Esophagus squamous epithelium (tissue), 5 donors: ENCODE data around the gene APLF. TPM values are rescaled to one million over a fixed set of nuclear protein-coding genes. Genes with fewer than 3 reads are reported as not detected.
"Not testable (repeated sequence)": the region's sequence is repeated elsewhere in the genome, so short reads cannot be mapped to it uniquely, and the experiment has no call there.

Source experiments
- DNase-seq: peaks from one replicate; lab custom pipeline; 2025; lab: John Stamatoyannopoulos, UW
- H3K27ac ChIP-seq, 4 donors: fragments of 200-600 bp; sonication (generic); one replicate each; pipeline ENCODE4 v1.5.1; 2016 to 2019; ENCODE audit warnings: mild to moderate bottlenecking in 1 of 4
- H3K27me3 ChIP-seq, 4 donors: fragments of 200-600 bp; sonication (generic); 1 replicate in 3 of 4; 2 replicates in 1 of 4; pipeline versions ENCODE4 v1.5.1 to v1.6.0; 2017 to 2021; ENCODE audit warnings: antibody characterized with exemption in 1 of 4
- H3K36me3 ChIP-seq, 3 donors: fragments of 200-600 bp; sonication (generic); one replicate each; pipeline ENCODE4 v1.5.1; 2016 to 2019
- H3K4me1 ChIP-seq, 3 donors: fragments of 200-600 bp; sonication (generic); one replicate each; pipeline ENCODE4 v1.5.1; 2017 to 2019
- H3K4me3 ChIP-seq, 4 donors: fragments of 200-600 bp; sonication (generic); 1 replicate in 3 of 4; 2 replicates in 1 of 4; pipeline ENCODE4 v1.5.1; 2016 to 2019; ENCODE audit warnings: mild to moderate bottlenecking in 2 of 4, moderate library complexity in 1 of 4
- H3K9me3 ChIP-seq, 3 donors: fragments of 200-600 bp; sonication (generic); one replicate each; pipeline ENCODE4 v1.5.1; 2016 to 2019
- CTCF ChIP-seq, 6 experiments: fragments of 450-650 bp in 4 of 6; fragments of 200-600 bp in 2 of 6; sonication (generic) in 2 of 6; IDR thresholded peaks; one replicate each; pipeline ENCODE4 v1.5.1; 2016 to 2019; ENCODE audit warnings: antibody characterized with exemption in 6 of 6, mild to moderate bottlenecking in 4 of 6, moderate library complexity in 4 of 6
- POLR2A ChIP-seq, 4 donors: fragments of 450-650 bp; IDR thresholded peaks; one replicate each; pipeline ENCODE4 v1.6.1; 2017; ENCODE audit warnings: antibody characterized with exemption in 4 of 4, mild to moderate bottlenecking in 4 of 4, moderate library complexity in 3 of 4
- WGBS, 2 donors: methylation state at CpG; one replicate each; pipeline ENCODE4 v1.1.5; 2018; 5-methylcytosine and 5-hydroxymethylcytosine counted together
- intact Hi-C: fragments of 100-400 bp; cut with DNase I; formaldehyde crosslinking; loops from one replicate; pipeline ENCODE4 v1.15.0; 2022
- total RNA-seq, 4 donors: library from RNA; depleted of rRNA; stranded (reverse); fragments of >200 nt; gene quantifications; one replicate each; pipeline ENCODE4 v1.1.0, GENCODE V29; 2016
- donor health status: DM: yes; HTN: yes; CAD: no.

APLF gene
- total RNA-seq, 4 donors from 2014 or later = 3.2 to 9.5 (median 4.7) TPM

- H3K36me3 ChIP-seq = no peaks in the 10 kb centered on the region
- no peaks in the 10 kb centered on the region for H3K27me3 ChIP-seq
- H3K9me3 ChIP-seq = no peaks in the 10 kb centered on the region
- intact Hi-C loops = no loop called here
- TF ChIP-seq CTCF (IDR thresholded peaks at IDR 0.05) = no peak
- no peak overlapping the region for H3K27ac ChIP-seq
- H3K4me1 ChIP-seq = no peaks in the 10 kb centered on the region
- H3K4me3 ChIP-seq = no peak overlapping the region
- WGBS, 2 donors = 83 to 84% methylated on average over 3 of the region's 3 CpGs
- no peak for DNase-seq
Observed at GRCh38 chr2:68566362-68566761, 99.0 kb downstream of the APLF start.

- Histone ChIP-seq H3K27ac (no peak overlapping the region), H3K27me3 (no peaks in the 10 kb centered on the region), H3K36me3 (no peaks in the 10 kb centered on the region), H3K9me3 (no peaks in the 10 kb centered on the region), H3K4me3 (no peak overlapping the region), H3K4me1 (no peaks in the 10 kb centered on the region)
- WGBS, 2 donors = 95 to 100% methylated on average over 1 of the region's 1 CpG
- TF ChIP-seq CTCF (IDR thresholded peaks at IDR 0.05) (no peak), POLR2A (IDR thresholded peaks at IDR 0.05) (no peak)
- intact Hi-C loops = no loop called here
- no peak for DNase-seq
Observed at GRCh38 chr2:68568116-68568515, 100.7 kb downstream of the APLF start.

DNA sequence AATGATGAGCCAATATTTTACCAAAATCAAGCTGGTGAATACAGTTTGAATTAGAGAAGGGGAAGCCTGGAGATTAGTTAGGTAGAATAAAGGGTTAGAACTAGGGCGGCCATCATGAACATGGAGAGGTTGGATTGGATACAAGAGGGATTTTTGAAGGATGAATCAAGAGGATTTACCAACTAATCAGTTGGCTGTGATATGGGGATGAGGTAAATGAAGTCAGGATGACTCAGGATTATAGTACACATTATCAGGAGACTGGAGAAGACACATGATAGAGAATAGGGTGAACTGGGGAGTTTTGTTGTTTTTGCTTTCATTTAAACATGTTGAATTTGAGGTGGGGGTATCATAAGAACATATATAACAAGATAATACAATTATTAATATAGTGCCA, 102.2 kb downstream of the APLF start:
- WGBS, 2 donors = 83 to 84% methylated on average over 1 of the region's 1 CpG
- Histone ChIP-seq H3K27ac (no peak overlapping the region), H3K4me3 (no peak overlapping the region), H3K36me3 (no peaks in the 10 kb centered on the region), H3K4me1 (no peaks in the 10 kb centered on the region), H3K9me3 (no peaks in the 10 kb centered on the region), H3K27me3 (no peaks in the 10 kb centered on the region)
- DNase-seq = no peak
- TF ChIP-seq CTCF (IDR thresholded peaks at IDR 0.05) (no peak), POLR2A (IDR thresholded peaks at IDR 0.05) (no peak)
- intact Hi-C loops = no loop called here

DNA sequence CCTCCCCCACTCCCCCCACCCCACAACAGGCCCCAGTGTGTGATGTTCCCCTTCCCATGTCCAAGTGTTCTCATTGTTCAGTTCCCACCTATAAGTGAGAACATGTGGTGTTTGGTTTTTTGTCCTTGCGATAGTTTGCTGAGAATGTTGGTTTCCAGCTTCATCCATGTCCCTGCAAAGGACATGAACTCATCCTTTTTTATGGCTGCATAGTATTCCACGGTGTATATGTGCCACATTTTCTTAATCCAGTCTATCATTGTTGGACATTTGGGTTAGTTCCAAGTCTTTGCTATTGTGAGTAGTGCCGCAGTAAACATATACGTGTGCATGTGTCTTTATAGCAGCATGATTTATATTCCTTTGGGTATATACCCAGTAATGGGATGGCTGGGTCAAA, 103.0 kb downstream of the APLF start:
- WGBS, 2 donors = 97 to 98% methylated on average over 4 of the region's 4 CpGs
- H3K9me3 ChIP-seq, H3K36me3 ChIP-seq, intact Hi-C loops, H3K4me3 ChIP-seq, H3K4me1 ChIP-seq, DNase-seq, H3K27me3 ChIP-seq, H3K27ac ChIP-seq: not testable (repeated sequence)

DNA sequence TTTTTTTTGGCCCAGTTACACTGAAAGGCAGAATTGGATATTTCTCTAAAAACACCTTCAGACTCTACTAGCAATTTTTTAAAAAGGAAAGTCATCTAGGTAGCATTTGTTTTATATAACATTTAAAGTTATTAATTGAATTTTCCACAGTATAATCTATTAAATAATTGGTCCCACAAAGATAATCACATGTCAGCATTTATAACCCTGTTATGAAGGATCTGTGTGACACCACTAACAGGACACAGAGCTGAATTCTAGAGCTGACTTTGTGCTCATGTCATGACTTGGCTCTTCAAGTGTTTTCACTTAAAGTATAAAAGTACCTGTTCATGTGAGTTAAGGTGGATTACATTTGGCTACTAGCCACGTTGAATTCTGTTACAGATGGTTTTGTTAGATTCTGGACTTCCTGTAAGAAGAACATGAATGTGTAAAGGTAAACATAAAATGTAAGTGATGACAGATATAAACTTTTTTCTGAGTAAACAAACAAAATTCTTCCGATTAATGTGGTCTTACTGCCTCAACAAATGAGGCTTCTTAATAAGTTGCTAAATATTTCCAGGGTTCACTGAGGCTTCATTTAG, 106.9 kb downstream of the APLF start:
- DNase-seq = no peak
- no peak for TF ChIP-seq POLR2A (IDR thresholded peaks at IDR 0.05)
- TF ChIP-seq CTCF (IDR thresholded peaks at IDR 0.05) = no peak
- WGBS, 2 donors = 44% methylated on average over 2 of the region's 2 CpGs
- Histone ChIP-seq H3K4me3 (no peak overlapping the region), H3K4me1 (no peaks in the 10 kb centered on the region), H3K36me3 (peaks cover 0 to 8% (median 0%) of the 10 kb centered on the region in 3 donors), H3K9me3 (no peaks in the 10 kb centered on the region), H3K27me3 (no peaks in the 10 kb centered on the region), H3K27ac (no peak overlapping the region)
- intact Hi-C loops = no loop called here

DNA sequence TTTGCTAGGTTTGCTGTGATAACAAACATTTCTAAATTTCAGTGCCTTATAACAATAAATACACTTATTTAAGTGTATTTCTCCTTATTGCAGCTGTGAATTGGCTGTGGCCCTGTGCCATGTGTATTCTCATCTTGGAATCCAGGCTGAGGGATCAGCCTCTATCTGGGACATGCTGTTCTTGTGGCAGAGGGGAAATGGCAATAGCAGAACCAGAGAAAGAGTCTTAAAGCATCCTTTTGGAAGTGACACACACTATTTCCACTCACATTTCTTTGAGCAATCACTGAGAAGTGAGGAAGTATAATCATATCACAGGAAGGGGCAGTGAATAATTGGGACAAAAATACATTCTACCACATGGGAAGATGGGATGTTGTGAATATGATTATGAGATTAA, 109.8 kb downstream of the APLF start:
- no peak for DNase-seq
- intact Hi-C loops = no loop called here

More for the DNA sequence above, 109.8 kb downstream of the APLF start:
- Histone ChIP-seq H3K4me3 (no peak overlapping the region), H3K27me3 (no peaks in the 10 kb centered on the region), H3K9me3 (no peaks in the 10 kb centered on the region), H3K27ac (no peak overlapping the region), H3K4me1 (no peaks in the 10 kb centered on the region), H3K36me3 (peaks cover 0 to 14% (median 0%) of the 10 kb centered on the region in 3 donors)
- TF ChIP-seq POLR2A (IDR thresholded peaks at IDR 0.05) (no peak), CTCF (IDR thresholded peaks at IDR 0.05) (no peak)
